ENCODE results near the gene PTX4. TPM values are rescaled to one million over a fixed set of nuclear protein-coding genes. Genes with fewer than 3 reads are reported as not detected.

Gene PTX4
- total RNA-seq, 1 donor from 2014 or later, result not detected

- no peak for DNase-seq (ENCODE audit: low spot score)
- peaks cover 9% of the 10 kb centered on the region for H3K36me3 Mint-ChIP-seq (ENCODE audit: low read depth)
- no peaks in the 10 kb centered on the region for H3K9me3 Mint-ChIP-seq (ENCODE audit: low read depth)
Observed at GRCh38 chr16:1454561-1454960, 34.2 kb downstream of the PTX4 start.

GRCh38 chr16:1453316-1453715, 35.4 kb downstream of the PTX4 start:
- no peak for DNase-seq (ENCODE audit: low spot score)
- Mint-ChIP-seq H3K27ac (ENCODE audit: unreplicated experiment) (no peak overlapping the region), H3K4me3 (ENCODE audit: unreplicated experiment) (no peak overlapping the region), H3K4me1 (ENCODE audit: low read depth) (no peaks in the 10 kb centered on the region), H3K36me3 (ENCODE audit: low read depth) (peaks cover 11% of the 10 kb centered on the region), H3K9me3 (ENCODE audit: low read depth) (no peaks in the 10 kb centered on the region), H3K27me3 (ENCODE audit: low read depth) (no peaks in the 10 kb centered on the region)
- TF ChIP-seq, protein P1, sequence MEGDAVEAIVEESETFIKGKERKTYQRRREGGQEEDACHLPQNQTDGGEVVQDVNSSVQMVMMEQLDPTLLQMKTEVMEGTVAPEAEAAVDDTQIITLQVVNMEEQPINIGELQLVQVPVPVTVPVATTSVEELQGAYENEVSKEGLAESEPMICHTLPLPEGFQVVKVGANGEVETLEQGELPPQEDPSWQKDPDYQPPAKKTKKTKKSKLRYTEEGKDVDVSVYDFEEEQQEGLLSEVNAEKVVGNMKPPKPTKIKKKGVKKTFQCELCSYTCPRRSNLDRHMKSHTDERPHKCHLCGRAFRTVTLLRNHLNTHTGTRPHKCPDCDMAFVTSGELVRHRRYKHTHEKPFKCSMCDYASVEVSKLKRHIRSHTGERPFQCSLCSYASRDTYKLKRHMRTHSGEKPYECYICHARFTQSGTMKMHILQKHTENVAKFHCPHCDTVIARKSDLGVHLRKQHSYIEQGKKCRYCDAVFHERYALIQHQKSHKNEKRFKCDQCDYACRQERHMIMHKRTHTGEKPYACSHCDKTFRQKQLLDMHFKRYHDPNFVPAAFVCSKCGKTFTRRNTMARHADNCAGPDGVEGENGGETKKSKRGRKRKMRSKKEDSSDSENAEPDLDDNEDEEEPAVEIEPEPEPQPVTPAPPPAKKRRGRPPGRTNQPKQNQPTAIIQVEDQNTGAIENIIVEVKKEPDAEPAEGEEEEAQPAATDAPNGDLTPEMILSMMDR (IDR thresholded peaks at IDR 0.05), result no peak

More at GRCh38 chr16:1454561-1454960, 34.2 kb downstream of the PTX4 start:
- H3K4me3 Mint-ChIP-seq (ENCODE audit: unreplicated experiment), result no peak overlapping the region
- no peak overlapping the region for H3K27ac Mint-ChIP-seq (ENCODE audit: unreplicated experiment)
- TF ChIP-seq, protein P1 (IDR thresholded peaks at IDR 0.05), result no peak
- H3K4me1 Mint-ChIP-seq (ENCODE audit: low read depth), result no peaks in the 10 kb centered on the region
- H3K27me3 Mint-ChIP-seq (ENCODE audit: low read depth), result no peaks in the 10 kb centered on the region

DNA sequence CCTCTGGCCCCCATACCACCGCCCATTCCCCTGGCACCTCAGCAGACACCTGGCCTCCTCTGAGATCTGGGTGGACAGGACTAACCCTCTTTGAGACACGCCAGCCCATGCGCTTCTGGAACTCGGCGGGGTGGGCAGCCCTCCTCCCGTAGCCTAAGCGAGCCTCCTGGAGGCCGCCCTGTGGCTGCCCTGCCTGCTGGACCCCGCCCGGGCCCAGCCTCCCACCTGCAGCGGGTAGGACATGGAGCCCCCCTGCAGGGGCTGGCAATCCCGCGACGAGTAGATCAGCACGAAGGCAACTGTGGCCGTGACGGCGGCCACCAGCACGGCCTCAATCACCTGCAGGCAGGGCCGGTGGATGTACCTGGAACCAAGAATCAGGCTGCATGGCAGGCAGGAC, 36.2 kb downstream of the PTX4 start:
- Mint-ChIP-seq H3K36me3 (ENCODE audit: low read depth) (peaks cover 11% of the 10 kb centered on the region), H3K9me3 (ENCODE audit: low read depth) (no peaks in the 10 kb centered on the region), H3K27ac (ENCODE audit: unreplicated experiment) (no peak overlapping the region), H3K4me1 (ENCODE audit: low read depth) (no peaks in the 10 kb centered on the region), H3K4me3 (ENCODE audit: unreplicated experiment) (no peak overlapping the region), H3K27me3 (ENCODE audit: low read depth) (no peaks in the 10 kb centered on the region)
- TF ChIP-seq, protein P1 (IDR thresholded peaks at IDR 0.05), result no peak
- no peak for DNase-seq (ENCODE audit: low spot score)

DNA sequence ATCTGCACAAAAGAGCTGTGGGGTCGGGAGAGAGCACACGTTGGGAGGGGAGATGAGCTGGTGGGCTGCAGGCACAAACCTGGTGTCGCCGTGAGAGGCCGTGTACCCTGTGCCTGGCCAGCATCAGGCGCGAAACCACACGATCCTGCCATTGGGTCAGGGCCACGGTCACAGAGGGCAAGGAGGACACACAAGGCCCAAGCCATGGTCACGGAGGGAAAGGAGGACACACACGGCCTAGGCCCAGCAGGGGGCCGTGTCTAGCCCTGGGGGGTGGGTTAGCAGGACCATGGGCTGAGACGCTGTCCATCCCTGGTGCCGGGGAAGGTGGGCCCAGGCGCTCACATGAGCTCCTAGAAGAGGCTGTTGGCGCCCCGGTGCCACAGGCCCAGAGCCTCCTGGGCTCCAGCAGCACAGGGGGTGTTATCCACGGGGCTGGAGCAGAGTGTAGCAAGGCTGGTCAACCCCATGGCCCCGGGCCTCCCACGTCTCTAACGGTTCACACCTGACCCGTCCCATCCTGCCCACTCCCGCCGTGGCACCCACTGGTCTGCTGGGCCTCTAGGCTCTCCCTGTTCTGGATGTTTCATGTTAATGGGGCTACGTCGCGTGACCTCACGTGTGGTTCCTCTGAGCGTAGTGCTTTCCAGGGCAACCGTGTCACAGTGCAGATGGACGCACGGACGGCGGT, 36.9 kb downstream of the PTX4 start:
- H3K27ac Mint-ChIP-seq (ENCODE audit: unreplicated experiment), result no peak overlapping the region
- DNase-seq (ENCODE audit: low spot score), result no peak
- no peak overlapping the region for H3K4me3 Mint-ChIP-seq (ENCODE audit: unreplicated experiment)
- H3K36me3 Mint-ChIP-seq (ENCODE audit: low read depth), result peaks cover 11% of the 10 kb centered on the region
- TF ChIP-seq, protein P1 (IDR thresholded peaks at IDR 0.05), result no peak
- H3K9me3 Mint-ChIP-seq (ENCODE audit: low read depth), result no peaks in the 10 kb centered on the region
- H3K27me3 Mint-ChIP-seq (ENCODE audit: low read depth), result no peaks in the 10 kb centered on the region
- H3K4me1 Mint-ChIP-seq (ENCODE audit: low read depth), result no peaks in the 10 kb centered on the region

DNA sequence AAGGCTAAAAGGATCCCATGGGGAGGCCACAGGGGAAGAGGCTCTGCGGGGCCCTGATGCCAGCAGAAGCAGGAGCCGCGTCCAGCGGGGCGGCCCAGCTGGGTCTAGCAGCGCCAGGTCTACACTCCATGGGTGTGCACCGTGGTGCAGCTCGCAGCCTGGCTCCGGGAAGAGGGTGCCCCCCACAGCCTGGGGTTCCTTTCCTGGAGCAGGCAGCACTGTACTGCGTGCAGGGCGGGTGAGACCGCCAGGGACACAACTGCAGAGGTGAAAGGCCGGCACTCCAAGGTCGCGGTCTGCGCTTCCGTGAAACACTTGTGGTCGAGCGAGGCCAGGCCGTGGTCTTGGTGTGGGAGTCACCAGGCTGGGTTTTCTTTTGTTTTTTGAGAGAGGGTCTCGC, 37.9 kb downstream of the PTX4 start:
- no peak for DNase-seq (ENCODE audit: low spot score)
- no peak overlapping the region for H3K4me3 Mint-ChIP-seq (ENCODE audit: unreplicated experiment)
- no peaks in the 10 kb centered on the region for H3K4me1 Mint-ChIP-seq (ENCODE audit: low read depth)
- H3K27ac Mint-ChIP-seq (ENCODE audit: unreplicated experiment), result no peak overlapping the region
- H3K9me3 Mint-ChIP-seq (ENCODE audit: low read depth), result no peaks in the 10 kb centered on the region
- H3K27me3 Mint-ChIP-seq (ENCODE audit: low read depth), result no peaks in the 10 kb centered on the region
- peaks cover 11% of the 10 kb centered on the region for H3K36me3 Mint-ChIP-seq (ENCODE audit: low read depth)
- TF ChIP-seq, protein P1 (IDR thresholded peaks at IDR 0.05), result no peak

Data from chondrocyte (in vitro differentiated cells).